Activated CD4-positive, alpha-beta T cell treated with anti-CD3 and anti-CD28 coated beads, Interleukin-2, Interleukin-6, amounts not matched to agents 100 ng/mL and 50 ng/mL, durations not matched to agents 16 hours and 8 hours (primary cell): ENCODE results near the gene FGF7.
"Not testable (repeated sequence)": the region's sequence is repeated elsewhere in the genome, so short reads cannot be mapped to it uniquely, and the experiment has no call there.

Experiments used
- DNase-seq: peaks from one replicate; pipeline ENCODE4 v3.0.0-alpha.2; 2020

Gene FGF7

GRCh38 chr15:49495993-49496753 is 73.1 kb downstream of the FGF7 start:
- no peak for DNase-seq

GRCh38 chr15:49501586-49501985 is 78.5 kb downstream of the FGF7 start:
- DNase-seq = no peak

GRCh38 chr15:49506341-49506740 is 83.3 kb downstream of the FGF7 start:
- DNase-seq = no peak

- no peak for DNase-seq
Measured at GRCh38 chr15:49507261-49507660, 84.2 kb downstream of the FGF7 start.

- DNase-seq = not testable (repeated sequence)
Measured at GRCh38 chr15:49512739-49513138, 89.7 kb downstream of the FGF7 start.

GRCh38 chr15:49521802-49522201 is 98.8 kb downstream of the FGF7 start:
- DNase-seq = no peak

GRCh38 chr15:49528289-49528688 is 105.2 kb downstream of the FGF7 start:
- DNase-seq = no peak

- DNase-seq = no peak
Measured at GRCh38 chr15:49530092-49530491, 107.0 kb downstream of the FGF7 start.
